Measurements from ENCODE around the gene LRRFIP1. TPM values are rescaled to one million over a fixed set of nuclear protein-coding genes. Genes with fewer than 3 reads are reported as not detected.
A peak's percentile ranks its signal among the peaks of the same experiment; 100 is the strongest.

Gene LRRFIP1
- total and polyA plus RNA-seq, 12 donors, result 18.7 to 79.7 (median 51.8) TPM

- 79 to 83% (median 82%) methylated on average over 6 of the region's 6 CpGs for WGBS, 4 donors
- intact Hi-C loops (cut with DNase I), result loop anchor here in 1 of 2 donors (10.0 kb wide), 1 partner anchor 66 kb away; the partner anchor contains the start of gene RAB17
- Histone ChIP-seq H3K9me3 (replicated peaks in 1 of 3) (no peaks in the 10 kb centered on the region), H3K27ac (no peak overlapping the region), H3K36me3 (replicated peaks in 1 of 2) (no peaks in the 10 kb centered on the region), H3K4me1 (replicated peaks in 1 of 2) (peaks cover 5 to 16% of the 10 kb centered on the region in 2 donors), H3K4me3 (no peak overlapping the region), H3K27me3 (no peaks in the 10 kb centered on the region)
- peak in 2 of 7 donors; percentile 17 to 43 for DNase-seq
- no peak for TF ChIP-seq POLR2A (IDR thresholded peaks at IDR 0.05)
- TF ChIP-seq CTCF (IDR thresholded peaks at IDR 0.05), result no peak
Observed at GRCh38 chr2:237661270-237661669, 33.9 kb downstream of the LRRFIP1 start.

GRCh38 chr2:237661799-237662328 is 34.5 kb downstream of the LRRFIP1 start:
- Histone ChIP-seq H3K27me3 (no peaks in the 10 kb centered on the region), H3K36me3 (replicated peaks in 1 of 2) (no peaks in the 10 kb centered on the region), H3K27ac (peak overlapping the region in 2 of 5 donors; percentile 17 to 56), H3K9me3 (replicated peaks in 1 of 3) (no peaks in the 10 kb centered on the region), H3K4me1 (replicated peaks in 1 of 2) (peaks cover 5 to 16% of the 10 kb centered on the region in 2 donors), H3K4me3 (no peak overlapping the region)
- TF ChIP-seq POLR2A (IDR thresholded peaks at IDR 0.05) (no peak), CTCF (IDR thresholded peaks at IDR 0.05) (no peak)
- intact Hi-C loops (cut with DNase I), result loop anchor here in 1 of 2 donors (10.0 kb wide), 1 partner anchor 67 kb away; the partner anchor contains the start of gene RAB17
- DNase-seq, result peak in 2 of 7 donors; percentile 21 to 51
- 80 to 91% (median 89%) methylated on average over 9 to 11 of the region's 11 CpGs for WGBS, 4 donors

- Histone ChIP-seq H3K36me3 (replicated peaks in 1 of 2) (no peaks in the 10 kb centered on the region), H3K27me3 (no peaks in the 10 kb centered on the region), H3K9me3 (replicated peaks in 1 of 3) (no peaks in the 10 kb centered on the region), H3K4me1 (replicated peaks in 1 of 2) (peaks cover 5 to 16% of the 10 kb centered on the region in 2 donors), H3K4me3 (peak overlapping the region in 1 of 4 donors; percentile 31), H3K27ac (peak overlapping the region in 2 of 5 donors; percentile 56 to 62)
- TF ChIP-seq POLR2A (IDR thresholded peaks at IDR 0.05) (no peak), CTCF (IDR thresholded peaks at IDR 0.05) (peak in 1 of 6 experiments; percentile 8)
- WGBS, 4 donors, result 3 to 21% (median 15%) methylated on average over 13 of the region's 13 CpGs
- intact Hi-C loops (cut with DNase I), result loop anchor here in 1 of 2 donors (10.0 kb wide), 1 partner anchor 68 kb away; the partner anchor contains the start of gene RAB17
- peak; percentile 89 to 96 (median 93) for DNase-seq
Observed at GRCh38 chr2:237662671-237663093, 35.3 kb downstream of the LRRFIP1 start.

GRCh38 chr2:237663517-237664110 is 36.2 kb downstream of the LRRFIP1 start:
- Histone ChIP-seq H3K9me3 (replicated peaks in 1 of 3) (no peaks in the 10 kb centered on the region), H3K27me3 (no peaks in the 10 kb centered on the region), H3K36me3 (replicated peaks in 1 of 2) (no peaks in the 10 kb centered on the region), H3K4me3 (no peak overlapping the region), H3K27ac (peak overlapping the region in 1 of 5 donors; percentile 62), H3K4me1 (replicated peaks in 1 of 2) (peaks cover 5 to 16% of the 10 kb centered on the region in 2 donors)
- peak in 2 of 7 donors; percentile 22 to 50 for DNase-seq
- no peak for TF ChIP-seq POLR2A (IDR thresholded peaks at IDR 0.05)
- TF ChIP-seq CTCF (IDR thresholded peaks at IDR 0.05), result no peak
- 78 to 84% (median 83%) methylated on average over 11 to 12 of the region's 12 CpGs for WGBS, 4 donors
- intact Hi-C loops (cut with DNase I), result loop anchor here in 1 of 2 donors (10.0 kb wide), 1 partner anchor 69 kb away; the partner anchor contains the start of gene RAB17

Data from adrenal gland (tissue), 12 donors.